Upper lobe of left lung (tissue), 6 donors: ENCODE results near the gene LGALS9. TPM values are rescaled to one million over a fixed set of nuclear protein-coding genes. Genes with fewer than 3 reads are reported as not detected.

Experiments
- ATAC-seq, 2 donors: fragments of 200-7000 bp; cut with Tn5 transposase; one replicate each; pipeline ENCODE4 v1.9.1; 2022; ENCODE audit warnings: mild to moderate bottlenecking in 2 of 2, moderate library complexity in 2 of 2; ENCODE audit not compliant: low FRiP score in 2 of 2
- DNase-seq, 2 donors: peaks; one replicate each; pipeline ENCODE4 v3.0.0-alpha.2; 2019 to 2020
- H3K27ac ChIP-seq, 4 donors: fragments of 200-600 bp; sonication (generic); one replicate each; pipeline ENCODE4 v1.5.1; 2016 to 2019
- H3K27me3 ChIP-seq, 4 donors: fragments of 200-600 bp; sonication (generic); one replicate each; pipeline ENCODE4 v1.5.1; 2017 to 2019
- H3K36me3 ChIP-seq, 4 donors: fragments of 200-600 bp; sonication (generic); one replicate each; pipeline ENCODE4 v1.5.1; 2016 to 2019
- H3K4me1 ChIP-seq, 4 donors: fragments of 200-600 bp; sonication (generic); one replicate each; pipeline ENCODE4 v1.5.1; 2018 to 2019
- H3K4me3 ChIP-seq, 4 donors: fragments of 200-600 bp; sonication (generic); one replicate each; pipeline ENCODE4 v1.5.1; 2017 to 2019; ENCODE audit warnings: mild to moderate bottlenecking in 2 of 4, moderate library complexity in 1 of 4
- H3K9me3 ChIP-seq, 4 donors: fragments of 200-600 bp; sonication (generic); one replicate each; pipeline ENCODE4 v1.5.1; 2018 to 2019
- EP300 ChIP-seq, 4 donors: sonication (generic); formaldehyde crosslinking; IDR thresholded peaks; one replicate each; pipeline ENCODE4 v1.5.1; 2017; ENCODE audit warnings: antibody characterized with exemption in 4 of 4, control low read depth in 2 of 4
- POLR2A ChIP-seq, 4 donors: fragments of 450-650 bp; IDR thresholded peaks; one replicate each; pipeline ENCODE4 v1.5.1; 2016 to 2017; ENCODE audit warnings: antibody characterized with exemption in 4 of 4, mild to moderate bottlenecking in 2 of 4
- POLR2AphosphoS5 ChIP-seq, 2 donors: sonication (generic); formaldehyde crosslinking; IDR thresholded peaks; one replicate each; pipeline ENCODE4 v1.5.1; 2017; ENCODE audit warnings: antibody characterized with exemption in 2 of 2
- whole genome bisulfite sequencing, 2 donors: methylation state at CpG; one replicate each; pipeline ENCODE4 v1.1.5; 2017 to 2018; 5-methylcytosine and 5-hydroxymethylcytosine counted together
- total RNA-seq, 6 donors: library from RNA; depleted of rRNA in 4 of 6; stranded (reverse); fragments of >200 nt in 4 of 6; gene quantifications; one replicate each; pipeline versions ENCODE4 v1.1.0 to v1.2.1, GENCODE V29; 2016 to 2021
- TF ChIP-seq, protein P1 (sequence below), 6 experiments: fragments of 450-650 bp in 4 of 6; fragments of 200-600 bp in 2 of 6; sonication (generic) in 2 of 6; IDR thresholded peaks; one replicate each; pipeline ENCODE4 v1.5.1; 2016 to 2019; ENCODE audit warnings: antibody characterized with exemption in 6 of 6
- donor health status: DM: no; HTN: no; CAD: no; lungs with moderate emphysema.
- donor health status: DM: no; HTN: yes; CAD: no; lungs with severe emphysema.

LGALS9 gene
- total RNA-seq, 6 donors from 2014 or later = 64.6 to 238 (median 150) TPM

DNA sequence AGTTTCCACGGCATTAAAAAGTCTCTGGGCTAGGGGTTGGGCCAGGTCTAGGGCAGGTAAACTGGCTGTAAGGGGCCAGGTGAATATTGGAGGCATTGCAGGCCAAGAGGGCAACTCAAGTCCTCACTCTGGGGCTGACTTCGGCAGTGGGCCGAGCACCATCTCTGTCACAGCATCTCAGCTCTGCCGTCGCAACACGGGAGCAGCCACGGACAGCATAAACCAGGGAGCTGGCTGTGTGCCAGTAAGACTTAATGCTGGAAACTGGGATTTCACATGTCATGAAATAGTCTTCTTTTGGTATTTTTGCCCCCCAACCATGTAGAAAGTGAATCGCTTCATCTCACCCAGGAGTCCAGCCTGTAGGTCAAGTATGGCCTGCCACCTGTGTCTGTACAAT, 12.6 kb upstream of the LGALS9 start:
- DNase-seq (no peak), ATAC-seq (no peak)
- TF ChIP-seq POLR2AphosphoS5 (IDR thresholded peaks at IDR 0.05) (no peak), POLR2A (IDR thresholded peaks at IDR 0.05) (no peak), EP300 (IDR thresholded peaks at IDR 0.05) (no peak)
- TF ChIP-seq, protein P1, sequence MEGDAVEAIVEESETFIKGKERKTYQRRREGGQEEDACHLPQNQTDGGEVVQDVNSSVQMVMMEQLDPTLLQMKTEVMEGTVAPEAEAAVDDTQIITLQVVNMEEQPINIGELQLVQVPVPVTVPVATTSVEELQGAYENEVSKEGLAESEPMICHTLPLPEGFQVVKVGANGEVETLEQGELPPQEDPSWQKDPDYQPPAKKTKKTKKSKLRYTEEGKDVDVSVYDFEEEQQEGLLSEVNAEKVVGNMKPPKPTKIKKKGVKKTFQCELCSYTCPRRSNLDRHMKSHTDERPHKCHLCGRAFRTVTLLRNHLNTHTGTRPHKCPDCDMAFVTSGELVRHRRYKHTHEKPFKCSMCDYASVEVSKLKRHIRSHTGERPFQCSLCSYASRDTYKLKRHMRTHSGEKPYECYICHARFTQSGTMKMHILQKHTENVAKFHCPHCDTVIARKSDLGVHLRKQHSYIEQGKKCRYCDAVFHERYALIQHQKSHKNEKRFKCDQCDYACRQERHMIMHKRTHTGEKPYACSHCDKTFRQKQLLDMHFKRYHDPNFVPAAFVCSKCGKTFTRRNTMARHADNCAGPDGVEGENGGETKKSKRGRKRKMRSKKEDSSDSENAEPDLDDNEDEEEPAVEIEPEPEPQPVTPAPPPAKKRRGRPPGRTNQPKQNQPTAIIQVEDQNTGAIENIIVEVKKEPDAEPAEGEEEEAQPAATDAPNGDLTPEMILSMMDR (IDR thresholded peaks at IDR 0.05) = no peak
- Histone ChIP-seq H3K4me3 (no peak overlapping the region), H3K36me3 (peaks cover 3 to 96% (median 69%) of the 10 kb centered on the region in 4 donors), H3K4me1 (no peaks in the 10 kb centered on the region), H3K27ac (no peak overlapping the region), H3K27me3 (no peaks in the 10 kb centered on the region), H3K9me3 (no peaks in the 10 kb centered on the region)
- WGBS, 2 donors = 93 to 94% methylated on average over 8 of the region's 8 CpGs

- Histone ChIP-seq H3K4me3 (no peak overlapping the region), H3K4me1 (no peaks in the 10 kb centered on the region), H3K9me3 (no peaks in the 10 kb centered on the region), H3K27me3 (no peaks in the 10 kb centered on the region), H3K27ac (no peak overlapping the region), H3K36me3 (peaks cover 9 to 94% (median 67%) of the 10 kb centered on the region in 4 donors)
- DNase-seq = no peak
- TF ChIP-seq POLR2A (IDR thresholded peaks at IDR 0.05) (no peak), EP300 (IDR thresholded peaks at IDR 0.05) (no peak), POLR2AphosphoS5 (IDR thresholded peaks at IDR 0.05) (no peak)
- TF ChIP-seq, protein P1 (IDR thresholded peaks at IDR 0.05) = no peak
- ATAC-seq = no peak
- 70 to 71% methylated on average over 9 of the region's 9 CpGs for WGBS, 2 donors
These were observed 10.3 kb upstream of the LGALS9 start for GRCh38 chr17:27620721-27621120.

DNA sequence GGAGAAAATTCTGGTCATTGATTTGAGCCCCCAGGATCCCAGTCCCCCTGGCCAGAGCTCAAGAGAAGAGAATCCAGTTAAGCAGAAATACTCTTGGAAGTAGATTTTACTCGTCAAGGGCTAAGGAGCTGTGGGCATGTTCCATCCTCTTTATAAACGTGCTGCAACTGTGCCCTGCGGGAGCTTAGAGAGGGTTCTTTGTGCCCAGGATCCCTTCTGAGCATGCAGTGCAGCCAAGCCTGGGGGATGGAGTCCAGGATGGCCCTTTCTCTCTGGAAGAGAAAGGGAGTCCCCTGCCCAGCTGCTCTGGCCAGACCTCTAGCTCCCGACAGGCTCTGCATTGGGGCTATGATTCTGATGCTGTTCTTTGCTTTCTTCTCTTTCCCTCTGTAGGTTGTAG, 9.5 kb upstream of the LGALS9 start:
- no peak for ATAC-seq

DNA sequence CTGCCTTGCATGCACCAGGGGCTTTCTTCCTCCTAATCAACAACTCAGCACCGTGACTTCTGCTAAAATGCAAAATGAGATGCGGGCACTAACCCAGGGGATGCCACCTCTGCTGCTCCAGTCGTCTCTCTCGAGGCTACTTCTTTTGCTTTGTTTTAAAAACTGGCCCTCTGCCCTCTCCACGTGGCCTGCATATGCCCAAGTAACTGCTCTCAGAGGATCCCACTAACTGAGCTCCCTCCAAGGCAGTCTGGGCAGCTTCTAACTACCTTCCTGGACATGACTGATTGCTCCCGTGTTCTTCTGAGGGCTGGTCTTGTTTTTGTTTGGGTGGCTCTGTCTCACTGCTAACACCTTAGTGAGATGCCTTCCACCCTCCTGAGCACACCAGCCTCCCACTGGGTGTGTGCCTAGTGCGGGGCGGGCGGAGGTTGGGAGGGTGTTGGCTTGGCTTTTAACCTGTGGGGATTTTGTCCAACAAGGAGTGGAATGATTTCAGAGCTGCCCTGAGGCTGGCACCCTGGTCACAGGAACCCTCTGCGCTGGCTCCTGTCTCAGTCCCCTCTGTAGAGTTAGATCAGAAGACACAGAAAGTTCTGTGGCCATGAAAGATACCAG, 8.9 kb upstream of the LGALS9 start:
- DNase-seq (no peak), ATAC-seq (no peak)
- no peaks in the 10 kb centered on the region for H3K27me3 ChIP-seq
- 93% methylated on average over 9 to 10 of the region's 10 CpGs for whole genome bisulfite sequencing, 2 donors
- TF ChIP-seq EP300 (IDR thresholded peaks at IDR 0.05) (no peak), POLR2AphosphoS5 (IDR thresholded peaks at IDR 0.05) (no peak), POLR2A (IDR thresholded peaks at IDR 0.05) (no peak)
- TF ChIP-seq, protein P1 (IDR thresholded peaks at IDR 0.05) = no peak
- no peak overlapping the region for H3K4me3 ChIP-seq
- no peak overlapping the region for H3K27ac ChIP-seq
- H3K4me1 ChIP-seq = no peaks in the 10 kb centered on the region
- H3K9me3 ChIP-seq = no peaks in the 10 kb centered on the region
- peaks cover 9 to 98% (median 58%) of the 10 kb centered on the region in 4 donors for H3K36me3 ChIP-seq

More for the DNA sequence above, 9.5 kb upstream of the LGALS9 start:
- Histone ChIP-seq H3K4me3 (no peak overlapping the region), H3K9me3 (no peaks in the 10 kb centered on the region), H3K27ac (no peak overlapping the region), H3K4me1 (no peaks in the 10 kb centered on the region), H3K27me3 (no peaks in the 10 kb centered on the region), H3K36me3 (peaks cover 9 to 98% (median 63%) of the 10 kb centered on the region in 4 donors)
- no peak for DNase-seq
- WGBS, 2 donors = 97 to 98% methylated on average over 4 of the region's 4 CpGs
- TF ChIP-seq POLR2AphosphoS5 (IDR thresholded peaks at IDR 0.05) (no peak), POLR2A (IDR thresholded peaks at IDR 0.05) (no peak), EP300 (IDR thresholded peaks at IDR 0.05) (no peak)
- TF ChIP-seq, protein P1 (IDR thresholded peaks at IDR 0.05) = no peak

DNA sequence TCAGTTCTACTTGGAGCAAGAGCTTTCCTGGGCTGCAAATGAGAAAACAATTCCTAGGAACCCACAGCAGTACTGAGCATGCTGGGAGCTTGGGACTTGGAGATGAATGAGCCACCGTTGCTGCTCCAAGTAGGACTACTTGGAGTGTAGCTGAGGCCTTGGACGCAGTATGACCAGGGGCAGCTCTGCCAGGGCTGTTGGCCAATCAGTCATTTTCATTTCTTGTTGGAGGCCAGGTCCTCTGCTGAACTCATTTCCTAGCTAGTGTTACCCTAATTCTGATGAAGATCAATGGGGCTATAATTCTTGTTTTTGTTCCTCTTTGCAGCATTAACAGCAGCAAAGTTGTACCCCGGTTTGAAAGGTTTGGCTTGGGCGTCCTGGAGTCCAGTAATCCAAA, 8.0 kb upstream of the LGALS9 start:
- H3K36me3 ChIP-seq = peaks cover 6 to 88% (median 50%) of the 10 kb centered on the region in 4 donors
- TF ChIP-seq EP300 (IDR thresholded peaks at IDR 0.05) (no peak), POLR2AphosphoS5 (IDR thresholded peaks at IDR 0.05) (no peak), POLR2A (IDR thresholded peaks at IDR 0.05) (no peak)
- TF ChIP-seq, protein P1 (IDR thresholded peaks at IDR 0.05) = no peak
- ATAC-seq (peak in 1 of 2 donors; percentile 37), DNase-seq (no peak)
- WGBS, 2 donors = 83 to 93% methylated on average over 4 of the region's 4 CpGs
- no peak overlapping the region for H3K27ac ChIP-seq
- no peaks in the 10 kb centered on the region for H3K4me1 ChIP-seq
- H3K27me3 ChIP-seq = no peaks in the 10 kb centered on the region
- H3K4me3 ChIP-seq = no peak overlapping the region
- no peaks in the 10 kb centered on the region for H3K9me3 ChIP-seq
